PC-3 (cell line): Measurements from ENCODE around the gene MAN2A2. TPM values are rescaled to one million over a fixed set of nuclear protein-coding genes. Genes with fewer than 3 reads are reported as not detected.

Source experiments
- ATAC-seq: fragments of 200-7000 bp; cut with Tn5 transposase; 2 replicates; pipeline ENCODE4 v1.9.1; 2020; ENCODE audit warnings: mild to moderate bottlenecking, moderate library complexity
- BruUV-seq: library from RNA; stranded (reverse); fragments of 400-500 nt; replicated peaks from 2 replicates; lab custom pipeline; 2021; lab: Mats Ljungman, UMichigan
- CTCF ChIA-PET: fragments of 300-600 bp; sonication (Branson Sonifier 250); formaldehyde crosslinking; loops from one replicate; lab custom pipeline; 2022; ENCODE audit warnings: antibody characterized with exemption; lab: Charles Lee
- POLR2A ChIA-PET: fragments of 300-600 bp; sonication (Branson Sonifier 250); formaldehyde crosslinking; loops from one replicate; lab custom pipeline; 2022; ENCODE audit warnings: antibody characterized with exemption; ENCODE audit not compliant: unreplicated experiment; lab: Charles Lee
- DNase-seq: peaks from one replicate; pipeline ENCODE4 v3.0.0-alpha.2; 2015
- H2AFZ ChIP-seq: fragments of 300-600 bp; sonication (generic); 2 replicates; pipeline ENCODE4 v1.6.0; 2016; ENCODE audit warnings: antibody characterized with exemption, low read length
- H3F3A ChIP-seq: fragments of 300-600 bp; sonication (generic); one replicate; pipeline ENCODE4 v1.6.0; 2017; ENCODE audit warnings: antibody characterized with exemption, low read length, control low read depth, mild to moderate bottlenecking; ENCODE audit not compliant: unreplicated experiment
- H3K27ac ChIP-seq: fragments of 300-600 bp; sonication (generic); 2 replicates; pipeline ENCODE4 v1.5.1; 2016; ENCODE audit warnings: mild to moderate bottlenecking, low read length
- H3K27me3 ChIP-seq: fragments of 300-600 bp; sonication (generic); 2 replicates; pipeline ENCODE4 v1.6.1; 2016; ENCODE audit warnings: low read length, mixed read lengths
- H3K36me3 ChIP-seq: fragments of 300-600 bp; sonication (generic); 2 replicates; pipeline ENCODE4 v1.6.1; 2016; ENCODE audit warnings: low read depth, mixed run types, low read length, mixed read lengths
- H3K4me1 ChIP-seq: fragments of 300-600 bp; sonication (generic); 2 replicates; pipeline ENCODE4 v1.5.1; 2016; ENCODE audit warnings: low read length; ENCODE audit not compliant: insufficient read depth
- H3K4me2 ChIP-seq: fragments of 300-600 bp; sonication (generic); 2 replicates; pipeline ENCODE4 v1.6.0; 2016; ENCODE audit warnings: low read length
- H3K4me3 ChIP-seq: fragments of 300-600 bp; sonication (generic); 2 replicates; pipeline ENCODE4 v1.5.1; 2016; ENCODE audit warnings: mild to moderate bottlenecking, low read length, mixed read lengths
- H3K79me2 ChIP-seq: fragments of 300-600 bp; sonication (generic); 2 replicates; pipeline ENCODE4 v1.6.1; 2017; ENCODE audit warnings: low read length, mixed read lengths
- H3K9ac ChIP-seq: fragments of 300-600 bp; sonication (generic); 2 replicates; pipeline ENCODE4 v1.6.0; 2016; ENCODE audit warnings: mild to moderate bottlenecking, low read length
- H3K9me2 ChIP-seq: fragments of 300-600 bp; sonication (generic); replicated peaks from 2 replicates; pipeline ENCODE4 v1.6.1; 2016; ENCODE audit warnings: mixed run types, low read length, mixed read lengths
- H3K9me3 ChIP-seq: fragments of 300-600 bp; sonication (generic); 2 replicates; pipeline ENCODE4 v1.6.1; 2016; ENCODE audit warnings: low read length, mixed read lengths
- H4K20me1 ChIP-seq: fragments of 300-600 bp; sonication (generic); 2 replicates; pipeline ENCODE4 v1.6.1; 2016; ENCODE audit warnings: low read length, mixed read lengths
- EZH2 ChIP-seq: fragments of 300-600 bp; sonication (generic); IDR thresholded peaks from one replicate; pipeline ENCODE4 v1.6.1; 2017; ENCODE audit warnings: antibody characterized with exemption, mild to moderate bottlenecking, low read length; ENCODE audit not compliant: unreplicated experiment
- EZH2phosphoT487 ChIP-seq: fragments of 300-600 bp; sonication (generic); IDR thresholded peaks from 2 replicates; pipeline ENCODE4 v1.6.1; 2018; ENCODE audit warnings: mild to moderate bottlenecking, antibody characterized with exemption, low read length, borderline replicate concordance
- intact Hi-C: fragments of 100-400 bp; cut with micrococcal nuclease; formaldehyde crosslinking; loops from 2 replicates; pipeline ENCODE4 v1.9.0; 2023
- total RNA-seq: library from RNA; depleted of rRNA; stranded (reverse); fragments of >200 nt; gene quantifications from 2 replicates; pipeline ENCODE4 v1.2.3, GENCODE V29; 2014
- TF ChIP-seq, protein P1 (sequence below): fragments of 300-600 bp; sonication (generic); conservative IDR thresholded peaks from 2 replicates; pipeline ENCODE4 v1.5.1; 2017; ENCODE audit warnings: antibody characterized with exemption, low read depth, mild to moderate bottlenecking, low read length

MAN2A2 gene
- total RNA-seq, 1 experiment from 2014 or later, result 19.8 TPM

DNA sequence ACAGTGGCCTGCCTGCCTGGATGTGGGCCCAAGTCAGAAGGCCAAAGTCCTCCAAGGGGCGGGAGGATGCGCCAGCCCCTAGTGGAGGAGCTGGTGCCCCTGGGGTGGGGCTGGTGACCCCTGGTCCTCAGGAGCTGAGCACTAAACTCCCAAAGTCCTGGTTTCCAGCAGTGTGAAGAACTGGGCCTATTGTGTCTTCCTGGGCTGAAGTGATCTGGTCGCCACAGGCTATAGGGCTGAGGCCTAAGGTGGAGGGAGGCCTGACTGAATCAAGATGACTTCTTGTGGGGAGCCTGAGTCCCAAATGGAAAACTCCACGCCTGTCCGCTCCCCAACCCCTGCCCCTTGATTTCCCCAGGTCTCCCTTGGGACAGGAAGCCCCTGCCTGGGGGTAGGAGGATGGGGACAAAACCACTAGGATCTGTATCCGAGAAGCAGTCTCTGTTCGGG, 19.6 kb upstream of the MAN2A2 start:
- Histone ChIP-seq H2AFZ (no peak overlapping the region), H4K20me1 (no peaks in the 10 kb centered on the region), H3K4me1 (no peaks in the 10 kb centered on the region), H3K9ac (no peak overlapping the region), H3K79me2 (no peaks in the 10 kb centered on the region), H3K9me2 (no peaks in the 10 kb centered on the region), H3K36me3 (no peaks in the 10 kb centered on the region; the same call in none of the 2 replicates), H3K9me3 (no peaks in the 10 kb centered on the region), H3K4me2 (no peak overlapping the region), H3K27me3 (no peaks in the 10 kb centered on the region), H3F3A (no peaks in the 10 kb centered on the region), H3K4me3 (no peak overlapping the region), H3K27ac (no peak overlapping the region)
- ChIA-PET POLR2A (no interaction called here), CTCF (no interaction called here)
- intact Hi-C loops, result no loop called here
- no TSS peak for BruUV-seq
- DNase-seq (no peak), ATAC-seq (no peak)
- TF ChIP-seq, protein P1, sequence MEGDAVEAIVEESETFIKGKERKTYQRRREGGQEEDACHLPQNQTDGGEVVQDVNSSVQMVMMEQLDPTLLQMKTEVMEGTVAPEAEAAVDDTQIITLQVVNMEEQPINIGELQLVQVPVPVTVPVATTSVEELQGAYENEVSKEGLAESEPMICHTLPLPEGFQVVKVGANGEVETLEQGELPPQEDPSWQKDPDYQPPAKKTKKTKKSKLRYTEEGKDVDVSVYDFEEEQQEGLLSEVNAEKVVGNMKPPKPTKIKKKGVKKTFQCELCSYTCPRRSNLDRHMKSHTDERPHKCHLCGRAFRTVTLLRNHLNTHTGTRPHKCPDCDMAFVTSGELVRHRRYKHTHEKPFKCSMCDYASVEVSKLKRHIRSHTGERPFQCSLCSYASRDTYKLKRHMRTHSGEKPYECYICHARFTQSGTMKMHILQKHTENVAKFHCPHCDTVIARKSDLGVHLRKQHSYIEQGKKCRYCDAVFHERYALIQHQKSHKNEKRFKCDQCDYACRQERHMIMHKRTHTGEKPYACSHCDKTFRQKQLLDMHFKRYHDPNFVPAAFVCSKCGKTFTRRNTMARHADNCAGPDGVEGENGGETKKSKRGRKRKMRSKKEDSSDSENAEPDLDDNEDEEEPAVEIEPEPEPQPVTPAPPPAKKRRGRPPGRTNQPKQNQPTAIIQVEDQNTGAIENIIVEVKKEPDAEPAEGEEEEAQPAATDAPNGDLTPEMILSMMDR, result no peak
- TF ChIP-seq EZH2 (no peak), EZH2phosphoT487 (no peak)

DNA sequence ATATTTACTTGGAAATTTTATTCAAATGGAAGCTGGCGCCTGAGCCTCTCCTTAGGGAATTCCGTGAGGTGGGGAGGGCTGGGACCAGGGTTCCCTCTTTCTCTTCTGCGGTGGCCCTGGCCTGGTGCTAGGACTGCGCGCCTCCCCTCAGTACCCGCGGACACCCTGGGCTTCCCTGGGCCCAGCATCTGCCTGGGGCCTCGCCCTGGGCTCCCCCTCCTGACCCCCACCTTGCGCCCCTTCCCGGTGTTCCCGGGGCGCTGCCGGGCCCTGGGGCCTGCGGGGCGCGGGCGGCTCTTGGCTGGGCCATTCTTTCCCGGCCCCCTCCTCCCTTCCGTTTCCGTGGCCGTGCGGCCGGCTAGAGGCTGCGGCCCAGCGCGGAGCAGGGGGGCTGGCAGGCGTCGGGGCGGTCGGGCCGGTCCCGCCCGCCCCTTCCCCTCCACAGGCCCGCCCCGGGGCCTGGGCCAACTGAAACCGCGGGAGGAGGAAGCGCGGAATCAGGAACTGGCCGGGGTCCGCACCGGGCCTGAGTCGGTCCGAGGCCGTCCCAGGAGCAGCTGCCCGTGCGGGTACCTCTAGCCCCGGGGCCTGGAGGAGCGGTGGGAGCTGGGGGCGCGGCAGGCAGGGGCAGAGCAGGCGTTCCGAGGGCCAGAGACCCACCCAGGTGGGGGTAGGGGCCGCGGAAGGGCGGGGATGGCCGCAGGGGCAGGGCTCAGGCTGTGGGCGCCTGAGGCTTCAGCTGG, 19.0 kb upstream of the MAN2A2 start, which contains the start of gene FES:
TSS of gene FES (plus strand) at position 529 of the 743 bp plus-strand sequence. CDS start 542 bp downstream, outside the sequence.
- Histone ChIP-seq H3F3A (no peaks in the 10 kb centered on the region), H3K4me1 (no peaks in the 10 kb centered on the region), H3K4me2 (no peak within 1 kb of the TSS), H3K9me3 (no peaks in the 10 kb centered on the region), H3K27me3 (no peaks in the 10 kb centered on the region), H4K20me1 (no peaks in the 10 kb centered on the region), H3K4me3 (no peak within 1 kb of the TSS), H3K9me2 (no peaks in the 10 kb centered on the region), H3K36me3 (no peaks in the 10 kb centered on the region; the same call in none of the 2 replicates), H3K79me2 (no peaks in the 10 kb centered on the region), H2AFZ (no peak within 1 kb of the TSS), H3K27ac (no peak within 1 kb of the TSS), H3K9ac (no peak within 1 kb of the TSS)
- ATAC-seq (no peak; the same call in none of the 2 replicates), DNase-seq (no peak)
- TF ChIP-seq EZH2, result no peak
- TF ChIP-seq EZH2phosphoT487, result no peak
- TF ChIP-seq, protein P1, result no peak
- POLR2A ChIA-PET, result no interaction called here
- CTCF ChIA-PET, result interaction anchor here (2.4 kb wide), 1 partner anchor 236 kb away, joined by 11 read pairs; no protein-coding TSS in a partner anchor
- no TSS peak for BruUV-seq
- intact Hi-C loops, result no loop called here
